Upper lobe of left lung (tissue), 6 donors: ENCODE results near the gene TMED8. TPM values are rescaled to one million over a fixed set of nuclear protein-coding genes. Genes with fewer than 3 reads are reported as not detected.

ENCODE experiments used
- ATAC-seq, 2 donors: fragments of 200-7000 bp; cut with Tn5 transposase; one replicate each; pipeline ENCODE4 v1.9.1; 2022; ENCODE audit warnings: mild to moderate bottlenecking in 2 of 2, moderate library complexity in 2 of 2; ENCODE audit not compliant: low FRiP score in 2 of 2
- DNase-seq, 2 donors: peaks; one replicate each; pipeline ENCODE4 v3.0.0-alpha.2; 2019 to 2020
- H3K27ac ChIP-seq, 4 donors: fragments of 200-600 bp; sonication (generic); one replicate each; pipeline ENCODE4 v1.5.1; 2016 to 2019
- H3K27me3 ChIP-seq, 4 donors: fragments of 200-600 bp; sonication (generic); one replicate each; pipeline ENCODE4 v1.5.1; 2017 to 2019
- H3K36me3 ChIP-seq, 4 donors: fragments of 200-600 bp; sonication (generic); one replicate each; pipeline ENCODE4 v1.5.1; 2016 to 2019
- H3K4me1 ChIP-seq, 4 donors: fragments of 200-600 bp; sonication (generic); one replicate each; pipeline ENCODE4 v1.5.1; 2018 to 2019
- H3K4me3 ChIP-seq, 4 donors: fragments of 200-600 bp; sonication (generic); one replicate each; pipeline ENCODE4 v1.5.1; 2017 to 2019; ENCODE audit warnings: mild to moderate bottlenecking in 2 of 4, moderate library complexity in 1 of 4
- H3K9me3 ChIP-seq, 4 donors: fragments of 200-600 bp; sonication (generic); one replicate each; pipeline ENCODE4 v1.5.1; 2018 to 2019
- CTCF ChIP-seq, 6 experiments: fragments of 450-650 bp in 4 of 6; fragments of 200-600 bp in 2 of 6; sonication (generic) in 2 of 6; IDR thresholded peaks; one replicate each; pipeline ENCODE4 v1.5.1; 2016 to 2019; ENCODE audit warnings: antibody characterized with exemption in 6 of 6
- EP300 ChIP-seq, 4 donors: sonication (generic); formaldehyde crosslinking; IDR thresholded peaks; one replicate each; pipeline ENCODE4 v1.5.1; 2017; ENCODE audit warnings: antibody characterized with exemption in 4 of 4, control low read depth in 2 of 4
- POLR2A ChIP-seq, 4 donors: fragments of 450-650 bp; IDR thresholded peaks; one replicate each; pipeline ENCODE4 v1.5.1; 2016 to 2017; ENCODE audit warnings: antibody characterized with exemption in 4 of 4, mild to moderate bottlenecking in 2 of 4
- POLR2AphosphoS5 ChIP-seq, 2 donors: sonication (generic); formaldehyde crosslinking; IDR thresholded peaks; one replicate each; pipeline ENCODE4 v1.5.1; 2017; ENCODE audit warnings: antibody characterized with exemption in 2 of 2
- WGBS, 2 donors: methylation state at CpG; one replicate each; pipeline ENCODE4 v1.1.5; 2017 to 2018; 5-methylcytosine and 5-hydroxymethylcytosine counted together
- total RNA-seq, 6 donors: library from RNA; depleted of rRNA in 4 of 6; stranded (reverse); fragments of >200 nt in 4 of 6; gene quantifications; one replicate each; pipeline versions ENCODE4 v1.1.0 to v1.2.1, GENCODE V29; 2016 to 2021
- donor health status: DM: no; HTN: no; CAD: no; lungs with moderate emphysema.
- donor health status: DM: no; HTN: yes; CAD: no; lungs with severe emphysema.

The TMED8 gene
- total RNA-seq, 6 donors from 2014 or later: 7.8 to 20.6 (median 11.2) TPM

GRCh38 chr14:77318006-77318553 lies 58.8 kb downstream of the TMED8 start:
- H3K27me3 ChIP-seq: no peaks in the 10 kb centered on the region
- H3K36me3 ChIP-seq: no peaks in the 10 kb centered on the region
- no peak for DNase-seq
- WGBS, 2 donors: 82 to 87% methylated on average over 5 of the region's 5 CpGs
- peaks cover 15 to 31% (median 27%) of the 10 kb centered on the region in 4 donors for H3K4me1 ChIP-seq
- no peak overlapping the region for H3K27ac ChIP-seq
- no peak for ATAC-seq
- no peak overlapping the region for H3K4me3 ChIP-seq
- TF ChIP-seq EP300 (IDR thresholded peaks at IDR 0.05) (no peak), CTCF (IDR thresholded peaks at IDR 0.05) (no peak), POLR2A (IDR thresholded peaks at IDR 0.05) (no peak), POLR2AphosphoS5 (IDR thresholded peaks at IDR 0.05) (no peak)
- H3K9me3 ChIP-seq: no peaks in the 10 kb centered on the region

DNA sequence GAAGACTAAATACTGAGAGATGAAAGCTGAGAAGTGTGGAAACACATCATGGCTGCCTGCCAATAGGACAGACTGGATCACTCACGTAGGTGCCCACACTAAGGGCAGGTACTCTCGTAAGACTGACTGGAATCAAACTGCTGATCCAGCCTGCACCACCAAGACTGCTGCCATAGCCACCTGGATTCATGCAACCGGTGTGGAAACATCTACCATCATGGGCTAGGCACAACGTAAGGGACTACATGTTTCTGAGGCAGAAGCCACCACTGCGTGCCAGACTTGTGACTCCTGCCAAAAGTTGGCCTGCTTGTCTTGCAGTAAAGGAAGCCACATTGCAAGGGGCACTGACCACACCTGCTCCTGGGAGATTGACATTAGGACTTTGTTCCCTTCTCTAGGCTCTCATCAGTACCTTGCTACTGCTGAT lies 60.0 kb downstream of the TMED8 start:
- Histone ChIP-seq H3K4me1 (peaks cover 7 to 23% (median 20%) of the 10 kb centered on the region in 4 donors), H3K27me3 (no peaks in the 10 kb centered on the region), H3K36me3 (no peaks in the 10 kb centered on the region), H3K27ac (no peak overlapping the region), H3K4me3 (no peak overlapping the region), H3K9me3 (no peaks in the 10 kb centered on the region)
- TF ChIP-seq POLR2A (IDR thresholded peaks at IDR 0.05) (no peak), EP300 (IDR thresholded peaks at IDR 0.05) (no peak), CTCF (IDR thresholded peaks at IDR 0.05) (no peak), POLR2AphosphoS5 (IDR thresholded peaks at IDR 0.05) (no peak)
- DNase-seq (no peak), ATAC-seq (no peak)
- 72 to 78% methylated on average over 5 of the region's 5 CpGs for WGBS, 2 donors

GRCh38 chr14:77316195-77316505 lies 60.7 kb downstream of the TMED8 start:
- Histone ChIP-seq H3K9me3 (no peaks in the 10 kb centered on the region), H3K27me3 (no peaks in the 10 kb centered on the region), H3K27ac (no peak overlapping the region), H3K36me3 (no peaks in the 10 kb centered on the region), H3K4me1 (peaks cover 7 to 23% (median 19%) of the 10 kb centered on the region in 4 donors), H3K4me3 (no peak overlapping the region)
- DNase-seq (no peak), ATAC-seq (no peak)
- WGBS, 2 donors: 31 to 69% methylated on average over 1 of the region's 1 CpG
- TF ChIP-seq EP300 (IDR thresholded peaks at IDR 0.05) (no peak), POLR2AphosphoS5 (IDR thresholded peaks at IDR 0.05) (no peak), POLR2A (IDR thresholded peaks at IDR 0.05) (no peak), CTCF (IDR thresholded peaks at IDR 0.05) (no peak)

DNA sequence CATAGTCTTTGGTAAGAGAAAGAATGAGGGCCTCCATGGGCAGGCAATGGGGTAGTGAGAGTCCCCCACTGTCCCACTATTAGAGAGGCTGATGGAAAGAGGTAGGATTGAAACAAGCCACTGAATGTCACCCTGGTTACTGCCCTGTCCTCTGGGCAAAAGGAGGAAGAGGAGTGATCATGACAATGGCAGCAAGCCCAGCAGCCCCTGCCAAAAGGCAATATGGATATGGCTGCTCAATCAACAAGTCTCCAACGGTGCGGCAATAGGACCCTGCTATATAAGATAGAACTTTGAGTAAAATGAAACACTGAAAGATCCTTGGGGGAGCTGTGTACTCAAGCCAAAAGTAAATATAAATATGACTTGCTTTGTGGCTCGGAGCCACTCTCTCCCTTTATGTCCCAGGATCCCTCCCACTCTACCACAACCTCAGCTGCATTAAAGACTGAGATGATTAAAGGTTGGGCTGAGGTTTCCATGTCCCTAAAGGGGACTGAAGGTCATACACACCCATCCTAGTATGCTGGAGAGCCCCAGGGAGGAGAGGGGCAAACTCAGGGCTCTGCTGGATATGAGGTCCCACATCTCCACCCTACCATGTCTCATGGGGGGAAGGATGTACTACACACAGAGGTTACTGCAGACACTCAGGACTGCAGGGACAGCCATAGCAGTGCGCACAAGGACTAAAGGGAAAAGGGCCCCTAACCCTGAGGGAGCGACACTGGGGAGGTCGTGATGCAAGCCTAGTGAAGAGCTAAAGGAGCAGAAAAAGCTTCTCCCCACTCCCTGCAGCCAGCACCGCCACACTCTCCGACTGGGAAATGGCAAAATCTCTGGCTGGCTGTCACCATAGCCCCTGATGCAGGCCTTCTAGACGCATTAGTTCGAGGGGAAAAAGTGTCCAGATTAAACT lies 62.1 kb downstream of the TMED8 start:
- WGBS, 2 donors: 81 to 86% methylated on average over 9 to 10 of the region's 10 CpGs
- TF ChIP-seq EP300 (IDR thresholded peaks at IDR 0.05): no peak
- TF ChIP-seq CTCF (IDR thresholded peaks at IDR 0.05): no peak
- no peak for TF ChIP-seq POLR2AphosphoS5 (IDR thresholded peaks at IDR 0.05)
- no peak for TF ChIP-seq POLR2A (IDR thresholded peaks at IDR 0.05)
- Histone ChIP-seq H3K27ac (no peak overlapping the region), H3K4me1 (peaks cover 5 to 20% (median 16%) of the 10 kb centered on the region in 4 donors), H3K27me3 (no peaks in the 10 kb centered on the region), H3K9me3 (no peaks in the 10 kb centered on the region), H3K4me3 (no peak overlapping the region), H3K36me3 (no peaks in the 10 kb centered on the region)
- DNase-seq (no peak), ATAC-seq (no peak)
